GM19372 (cell line): Measurements from ENCODE around the gene UBE2H.
"Not testable (repeated sequence)": the region's sequence is repeated elsewhere in the genome, so short reads cannot be mapped to it uniquely, and the experiment has no call there.

ENCODE experiments used
- ATAC-seq: cut with Tn5 transposase; IDR thresholded peaks from one replicate; pipeline ENCODE4 v1.9.1; 2021; ENCODE audit warnings: mild to moderate bottlenecking, low read depth, moderate library complexity; ENCODE audit not compliant: unreplicated experiment

The UBE2H gene

GRCh38 chr7:129826895-129827294, 125.9 kb downstream of the UBE2H start:
- ATAC-seq: not testable (repeated sequence)

GRCh38 chr7:129825209-129825970, 127.4 kb downstream of the UBE2H start:
- ATAC-seq: peak; percentile 64

- ATAC-seq: peak; percentile 31
Measured at GRCh38 chr7:129824291-129825208, 128.2 kb downstream of the UBE2H start.

- not testable (repeated sequence) for ATAC-seq
Measured at GRCh38 chr7:129823143-129823542, 129.6 kb downstream of the UBE2H start.

GRCh38 chr7:129821476-129821875, 131.3 kb downstream of the UBE2H start:
- ATAC-seq: no peak

- no peak for ATAC-seq
Measured at GRCh38 chr7:129816742-129817141, 136.0 kb downstream of the UBE2H start.

- ATAC-seq: no peak
Measured at GRCh38 chr7:129807863-129808262, 144.9 kb downstream of the UBE2H start.

GRCh38 chr7:129804890-129805719, 147.7 kb downstream of the UBE2H start:
- ATAC-seq: no peak

GRCh38 chr7:129804111-129804889, 148.5 kb downstream of the UBE2H start:
- no peak for ATAC-seq

GRCh38 chr7:129803546-129804081, 149.1 kb downstream of the UBE2H start:
- ATAC-seq: no peak

- ATAC-seq: no peak
Measured at GRCh38 chr7:129801882-129802281, 150.9 kb downstream of the UBE2H start.

- ATAC-seq: no peak
Measured at GRCh38 chr7:129800901-129801300, 151.9 kb downstream of the UBE2H start.

- no peak for ATAC-seq
Measured at GRCh38 chr7:129799350-129799955, 153.3 kb downstream of the UBE2H start.

GRCh38 chr7:129798616-129799349, 154.0 kb downstream of the UBE2H start:
- no peak for ATAC-seq

- no peak for ATAC-seq
Measured at GRCh38 chr7:129797214-129797789, 155.5 kb downstream of the UBE2H start.

GRCh38 chr7:129796186-129796775, 156.5 kb downstream of the UBE2H start:
- ATAC-seq: no peak

- not testable (repeated sequence) for ATAC-seq
Measured at GRCh38 chr7:129794461-129794860, 158.3 kb downstream of the UBE2H start.
